Subcutaneous adipose tissue (tissue), 4 donors: ENCODE measurements around the gene WDR37. TPM values are rescaled to one million over a fixed set of nuclear protein-coding genes. Genes with fewer than 3 reads are reported as not detected.

ENCODE experiments used
- total RNA-seq, 4 donors: library from RNA; depleted of rRNA; stranded (reverse); fragments of >200 nt; gene quantifications; one replicate each; pipeline ENCODE4 v1.1.0, GENCODE V29; 2016
- TF ChIP-seq, protein P1 (sequence below): fragments of 450-650 bp; IDR thresholded peaks from one replicate; pipeline ENCODE4 v1.5.1; 2016; ENCODE audit warnings: low read depth, mild to moderate bottlenecking, control low read depth, antibody characterized with exemption, moderate library complexity

WDR37 gene
- total RNA-seq, 4 donors from 2014 or later, result 11.4 to 16.0 (median 15.0) TPM

- TF ChIP-seq, protein P1, sequence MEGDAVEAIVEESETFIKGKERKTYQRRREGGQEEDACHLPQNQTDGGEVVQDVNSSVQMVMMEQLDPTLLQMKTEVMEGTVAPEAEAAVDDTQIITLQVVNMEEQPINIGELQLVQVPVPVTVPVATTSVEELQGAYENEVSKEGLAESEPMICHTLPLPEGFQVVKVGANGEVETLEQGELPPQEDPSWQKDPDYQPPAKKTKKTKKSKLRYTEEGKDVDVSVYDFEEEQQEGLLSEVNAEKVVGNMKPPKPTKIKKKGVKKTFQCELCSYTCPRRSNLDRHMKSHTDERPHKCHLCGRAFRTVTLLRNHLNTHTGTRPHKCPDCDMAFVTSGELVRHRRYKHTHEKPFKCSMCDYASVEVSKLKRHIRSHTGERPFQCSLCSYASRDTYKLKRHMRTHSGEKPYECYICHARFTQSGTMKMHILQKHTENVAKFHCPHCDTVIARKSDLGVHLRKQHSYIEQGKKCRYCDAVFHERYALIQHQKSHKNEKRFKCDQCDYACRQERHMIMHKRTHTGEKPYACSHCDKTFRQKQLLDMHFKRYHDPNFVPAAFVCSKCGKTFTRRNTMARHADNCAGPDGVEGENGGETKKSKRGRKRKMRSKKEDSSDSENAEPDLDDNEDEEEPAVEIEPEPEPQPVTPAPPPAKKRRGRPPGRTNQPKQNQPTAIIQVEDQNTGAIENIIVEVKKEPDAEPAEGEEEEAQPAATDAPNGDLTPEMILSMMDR, result no peak
Measured at GRCh38 chr10:1169186-1169885, 113.2 kb downstream of the WDR37 start.

- TF ChIP-seq, protein P1, result no peak
Measured at GRCh38 chr10:1169981-1170866, 114.0 kb downstream of the WDR37 start.

GRCh38 chr10:1170867-1171180, 114.6 kb downstream of the WDR37 start:
- TF ChIP-seq, protein P1, result no peak

- TF ChIP-seq, protein P1, result no peak
Measured at GRCh38 chr10:1171182-1171581, 115.0 kb downstream of the WDR37 start.

GRCh38 chr10:1171586-1171985, 115.4 kb downstream of the WDR37 start:
- TF ChIP-seq, protein P1, result no peak

GRCh38 chr10:1172256-1172984, 116.2 kb downstream of the WDR37 start:
- TF ChIP-seq, protein P1, result no peak

- TF ChIP-seq, protein P1, result no peak
Measured at GRCh38 chr10:1173091-1173490, 116.9 kb downstream of the WDR37 start.
